ENCODE results near the gene RPS27A. TPM values are rescaled to one million over a fixed set of nuclear protein-coding genes. Genes with fewer than 3 reads are reported as not detected.
"Not testable (repeated sequence)": the region's sequence is repeated elsewhere in the genome, so short reads cannot be mapped to it uniquely, and the experiment has no call there.

The RPS27A gene
- total RNA-seq, 1 donor = 1,968 TPM

GRCh38 chr2:55230551-55230950, 1.9 kb upstream of the RPS27A start:
- Histone ChIP-seq H3K4me1 (ENCODE audit: insufficient read depth, low read length) (peaks cover 43% of the 10 kb centered on the region), H3K27me3 (ENCODE audit: insufficient read depth, low read length) (no peaks in the 10 kb centered on the region), H3K9me3 (ENCODE audit: low read depth, low read length) (no peaks in the 10 kb centered on the region), H3K4me3 (ENCODE audit: low read length) (no peak overlapping the region)

DNA sequence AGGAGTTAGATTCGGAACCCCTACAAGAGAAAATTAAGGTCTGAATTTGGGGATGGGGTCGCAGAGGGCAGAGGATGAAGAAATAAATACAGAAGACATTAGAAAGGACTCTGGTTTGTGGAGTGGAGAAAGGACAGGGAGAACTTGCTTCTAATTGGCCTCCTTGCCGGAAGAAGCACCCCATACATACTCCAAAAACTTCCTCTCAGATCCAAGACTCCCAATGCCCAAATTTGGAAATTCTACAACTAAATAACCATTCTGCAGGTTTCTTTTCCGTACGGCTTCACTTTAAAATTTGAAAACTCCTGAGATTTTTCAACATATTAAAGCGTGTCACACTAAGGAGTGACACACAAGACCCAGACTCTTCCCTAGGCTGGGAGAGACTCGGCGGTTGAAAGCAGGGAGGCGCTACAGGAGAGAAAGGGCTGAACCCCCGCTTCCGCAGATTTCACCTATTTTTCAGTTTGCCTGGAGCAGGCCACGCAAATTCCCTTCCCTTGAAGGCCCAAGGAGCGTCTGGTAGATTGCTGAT, 873 bp upstream of the RPS27A start:
- no peaks in the 10 kb centered on the region for H3K9me3 ChIP-seq (ENCODE audit: low read depth, low read length)
- no peaks in the 10 kb centered on the region for H3K27me3 ChIP-seq (ENCODE audit: insufficient read depth, low read length)
- peak overlapping the region; percentile 87 for H3K4me3 ChIP-seq (ENCODE audit: low read length)

DNA sequence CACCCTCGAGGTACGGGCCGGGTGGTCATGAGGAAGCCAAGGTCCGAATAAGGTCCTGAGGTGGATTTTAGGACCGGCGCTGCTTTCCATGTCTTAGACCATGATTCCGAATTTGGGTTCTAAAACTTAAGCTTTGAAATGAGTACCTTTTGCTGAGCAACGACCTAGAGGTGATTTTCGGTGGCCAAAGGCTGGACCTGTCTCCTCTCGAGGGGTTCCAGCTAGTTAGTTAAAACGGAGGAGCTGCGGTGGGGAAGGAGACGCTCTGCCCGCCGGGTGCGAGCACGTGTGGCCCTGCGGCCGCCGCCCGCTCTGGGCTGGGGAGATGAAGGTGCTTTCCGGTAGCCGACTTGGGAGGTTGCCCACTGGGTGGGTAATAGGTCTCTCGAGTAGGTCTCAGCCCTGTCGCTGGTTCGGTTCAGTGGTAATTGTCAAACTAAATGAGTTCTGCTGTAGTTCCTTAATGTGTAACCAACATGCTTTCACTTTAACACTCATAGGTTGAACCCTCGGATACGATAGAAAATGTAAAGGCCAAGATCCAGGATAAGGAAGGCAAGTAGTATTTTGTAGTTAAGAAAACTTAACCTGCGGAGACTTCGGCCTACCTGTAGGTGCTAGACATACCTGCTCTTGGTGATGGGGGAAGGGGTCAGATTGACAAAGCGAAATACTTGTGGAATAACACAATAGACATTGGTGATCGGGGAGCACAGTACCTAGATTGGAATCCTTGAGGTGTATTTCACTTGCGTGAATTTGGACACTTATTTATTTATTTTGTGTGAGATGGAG, 572 bp downstream of the RPS27A start:
- Histone ChIP-seq H3K27me3 (ENCODE audit: insufficient read depth, low read length) (no peaks in the 10 kb centered on the region), H3K4me1 (ENCODE audit: insufficient read depth, low read length) (peaks cover 32% of the 10 kb centered on the region), H3K4me3 (ENCODE audit: low read length) (peak overlapping the region; percentile 87), H3K9me3 (ENCODE audit: low read depth, low read length) (no peaks in the 10 kb centered on the region)

More for the DNA sequence above, 873 bp upstream of the RPS27A start:
- peaks cover 43% of the 10 kb centered on the region for H3K4me1 ChIP-seq (ENCODE audit: insufficient read depth, low read length)

- H3K9me3 ChIP-seq (ENCODE audit: low read depth, low read length) = no peaks in the 10 kb centered on the region
- H3K4me1 ChIP-seq (ENCODE audit: insufficient read depth, low read length) = peaks cover 27% of the 10 kb centered on the region
- H3K27me3 ChIP-seq (ENCODE audit: insufficient read depth, low read length) = no peaks in the 10 kb centered on the region
- peak overlapping the region; percentile 87 for H3K4me3 ChIP-seq (ENCODE audit: low read length)
These were observed 1.1 kb downstream of the RPS27A start for GRCh38 chr2:55233658-55233940.

DNA sequence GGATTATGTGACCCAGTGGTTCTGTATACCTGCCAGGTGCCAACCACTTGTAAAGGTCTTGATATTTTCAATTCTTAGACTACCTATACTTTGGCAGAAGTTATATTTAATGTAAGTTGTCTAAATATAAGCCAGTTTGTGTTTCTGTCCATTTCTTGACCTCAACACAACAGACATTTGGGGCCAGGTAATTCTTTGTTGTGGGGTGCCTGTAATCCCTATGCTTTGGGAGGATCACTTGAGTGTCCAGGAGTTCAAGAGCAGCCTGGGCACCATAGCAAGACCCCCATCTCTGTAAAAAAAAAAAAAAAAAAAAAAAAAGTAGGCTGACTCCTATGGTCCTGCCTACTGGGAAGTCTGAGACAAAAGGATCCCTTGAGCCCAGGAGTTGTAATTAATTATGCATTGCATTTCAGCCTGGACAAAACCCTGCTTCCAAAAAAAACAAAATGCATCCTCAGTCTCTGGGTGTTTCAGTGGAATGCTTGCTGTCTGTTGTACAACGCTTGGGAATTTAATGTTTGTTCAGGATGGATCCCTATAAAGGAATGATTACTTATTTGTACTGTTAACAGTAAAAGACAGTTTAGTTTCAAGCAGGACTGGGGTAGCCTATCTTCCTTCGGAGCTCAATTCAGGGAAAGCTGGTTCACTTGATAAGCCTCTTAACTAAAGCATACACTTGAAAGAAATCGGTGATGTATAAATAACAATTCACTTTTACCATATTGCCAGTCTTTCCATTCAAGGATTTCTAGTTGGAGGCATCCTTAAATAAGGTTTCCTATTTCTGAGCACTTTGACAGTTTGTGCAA, 3.4 kb downstream of the RPS27A start:
- Histone ChIP-seq H3K27me3 (ENCODE audit: insufficient read depth, low read length) (no peaks in the 10 kb centered on the region), H3K4me3 (ENCODE audit: low read length) (no peak overlapping the region), H3K4me1 (ENCODE audit: insufficient read depth, low read length) (peaks cover 27% of the 10 kb centered on the region), H3K9me3 (ENCODE audit: low read depth, low read length) (no peaks in the 10 kb centered on the region)

GRCh38 chr2:55236992-55237543, 4.6 kb downstream of the RPS27A start:
- Histone ChIP-seq H3K27me3 (ENCODE audit: insufficient read depth, low read length) (no peaks in the 10 kb centered on the region), H3K4me1 (ENCODE audit: insufficient read depth, low read length) (peaks cover 16% of the 10 kb centered on the region), H3K4me3 (ENCODE audit: low read length) (no peak overlapping the region), H3K9me3 (ENCODE audit: low read depth, low read length) (no peaks in the 10 kb centered on the region)

GRCh38 chr2:55239656-55240222, 7.3 kb downstream of the RPS27A start:
- H3K9me3 ChIP-seq (ENCODE audit: low read depth, low read length) = no peaks in the 10 kb centered on the region
- H3K27me3 ChIP-seq (ENCODE audit: insufficient read depth, low read length) = no peaks in the 10 kb centered on the region
- no peak overlapping the region for H3K4me3 ChIP-seq (ENCODE audit: low read length)
- H3K4me1 ChIP-seq (ENCODE audit: insufficient read depth, low read length) = no peaks in the 10 kb centered on the region

- H3K27me3 ChIP-seq (ENCODE audit: insufficient read depth, low read length); H3K4me1 ChIP-seq (ENCODE audit: insufficient read depth, low read length); H3K9me3 ChIP-seq (ENCODE audit: low read depth, low read length); H3K4me3 ChIP-seq (ENCODE audit: low read length): not testable (repeated sequence)
These were observed 9.1 kb downstream of the RPS27A start for GRCh38 chr2:55241582-55241981.

DNA sequence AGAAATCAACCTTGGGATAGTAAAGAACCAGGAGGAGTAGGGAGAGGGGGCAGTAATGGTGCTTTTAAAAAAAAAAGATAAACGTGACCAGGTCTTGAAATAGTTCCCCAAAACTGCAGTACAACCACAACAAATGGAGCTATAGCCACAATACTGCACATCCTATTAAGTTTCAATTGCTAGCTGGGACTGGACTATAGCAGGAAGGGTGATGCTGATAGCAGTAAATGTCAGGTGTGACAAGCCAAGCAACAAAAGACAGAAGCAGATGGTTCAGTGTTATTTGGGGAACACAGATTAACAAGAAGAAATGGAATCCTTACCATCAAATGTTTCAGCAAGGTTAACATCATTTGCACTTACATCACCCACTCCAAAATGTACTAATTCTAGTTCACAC, 10.1 kb downstream of the RPS27A start:
- Histone ChIP-seq H3K9me3 (ENCODE audit: low read depth, low read length) (no peaks in the 10 kb centered on the region), H3K4me1 (ENCODE audit: insufficient read depth, low read length) (no peaks in the 10 kb centered on the region), H3K4me3 (ENCODE audit: low read length) (no peak overlapping the region), H3K27me3 (ENCODE audit: insufficient read depth, low read length) (no peaks in the 10 kb centered on the region)

- H3K4me3 ChIP-seq (ENCODE audit: low read length) = no peak overlapping the region
- H3K9me3 ChIP-seq (ENCODE audit: low read depth, low read length) = no peaks in the 10 kb centered on the region
- no peaks in the 10 kb centered on the region for H3K4me1 ChIP-seq (ENCODE audit: insufficient read depth, low read length)
- no peaks in the 10 kb centered on the region for H3K27me3 ChIP-seq (ENCODE audit: insufficient read depth, low read length)
These were observed 12.9 kb downstream of the RPS27A start for GRCh38 chr2:55245411-55245810.

DNA sequence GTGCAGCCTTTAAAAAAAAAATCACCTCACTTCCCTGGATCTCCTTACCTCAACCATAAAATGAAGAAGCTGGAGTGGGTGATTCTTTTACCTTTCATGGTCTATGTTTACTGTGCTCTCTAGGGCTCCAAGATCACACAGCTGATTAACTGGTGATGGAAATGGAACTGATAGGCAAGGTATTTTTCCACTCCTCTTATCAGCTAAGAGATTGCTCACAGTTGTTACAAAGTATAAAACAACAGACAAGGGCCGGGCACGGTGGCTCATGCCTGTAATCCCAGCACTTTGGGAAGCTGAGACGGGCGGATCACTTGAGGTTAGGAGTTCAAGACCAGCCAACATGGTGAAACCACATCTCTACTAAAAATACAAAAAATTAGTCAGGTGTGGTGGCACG, 14.5 kb downstream of the RPS27A start:
- no peak overlapping the region for H3K4me3 ChIP-seq (ENCODE audit: low read length)
- H3K27me3 ChIP-seq (ENCODE audit: insufficient read depth, low read length) = no peaks in the 10 kb centered on the region
- no peaks in the 10 kb centered on the region for H3K4me1 ChIP-seq (ENCODE audit: insufficient read depth, low read length)

GRCh38 chr2:55252832-55253231, 20.3 kb downstream of the RPS27A start:
- no peak overlapping the region for H3K4me3 ChIP-seq (ENCODE audit: low read length)
- no peaks in the 10 kb centered on the region for H3K4me1 ChIP-seq (ENCODE audit: insufficient read depth, low read length)
- H3K27me3 ChIP-seq (ENCODE audit: insufficient read depth, low read length) = no peaks in the 10 kb centered on the region
- no peaks in the 10 kb centered on the region for H3K9me3 ChIP-seq (ENCODE audit: low read depth, low read length)

More for the DNA sequence above, 14.5 kb downstream of the RPS27A start:
- no peaks in the 10 kb centered on the region for H3K9me3 ChIP-seq (ENCODE audit: low read depth, low read length)

- H3K27me3 ChIP-seq (ENCODE audit: insufficient read depth, low read length); H3K4me3 ChIP-seq (ENCODE audit: low read length); H3K9me3 ChIP-seq (ENCODE audit: low read depth, low read length); H3K4me1 ChIP-seq (ENCODE audit: insufficient read depth, low read length): not testable (repeated sequence)
These were observed 27.1 kb downstream of the RPS27A start for GRCh38 chr2:55259586-55259985.

DNA sequence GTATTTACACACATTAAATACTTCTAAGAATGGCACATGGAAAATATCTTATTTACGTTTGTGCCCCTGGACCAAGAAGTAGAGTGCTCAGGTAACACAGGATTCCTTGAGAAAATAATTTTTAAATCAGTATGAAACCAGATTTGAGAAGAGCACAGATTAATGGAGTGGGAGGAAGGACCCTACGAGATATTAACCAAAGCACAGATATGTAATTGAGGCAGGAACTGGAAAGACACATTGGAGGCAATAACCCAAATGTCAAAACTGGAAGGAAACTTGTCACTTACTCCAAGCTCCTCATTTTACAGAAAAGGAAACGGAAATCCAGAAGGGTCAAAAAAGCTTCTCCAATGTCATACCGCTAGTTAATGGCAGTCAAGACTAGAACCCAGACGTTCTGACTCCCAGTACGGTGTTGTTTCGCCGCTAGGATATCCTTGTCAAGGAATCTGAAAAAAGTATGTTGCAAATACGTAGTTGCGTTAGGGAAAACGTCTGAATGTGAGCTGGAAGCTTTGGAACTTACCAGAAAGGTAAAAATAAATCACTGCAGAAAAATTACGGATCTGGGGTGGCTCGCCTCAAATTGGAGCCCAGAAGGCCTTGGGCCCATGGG, 35.9 kb downstream of the RPS27A start:
- Histone ChIP-seq H3K4me3 (ENCODE audit: low read length) (peak overlapping the region; percentile 69), H3K4me1 (ENCODE audit: insufficient read depth, low read length) (peaks cover 16% of the 10 kb centered on the region), H3K27me3 (ENCODE audit: insufficient read depth, low read length) (no peaks in the 10 kb centered on the region), H3K9me3 (ENCODE audit: low read depth, low read length) (no peaks in the 10 kb centered on the region)
